ENCODE data around the gene CLP1. TPM values are rescaled to one million over a fixed set of nuclear protein-coding genes. Genes with fewer than 3 reads are reported as not detected.

Gene CLP1
- total RNA-seq, 3 donors from 2014 or later: 10.0 to 13.1 (median 10.9) TPM

DNA sequence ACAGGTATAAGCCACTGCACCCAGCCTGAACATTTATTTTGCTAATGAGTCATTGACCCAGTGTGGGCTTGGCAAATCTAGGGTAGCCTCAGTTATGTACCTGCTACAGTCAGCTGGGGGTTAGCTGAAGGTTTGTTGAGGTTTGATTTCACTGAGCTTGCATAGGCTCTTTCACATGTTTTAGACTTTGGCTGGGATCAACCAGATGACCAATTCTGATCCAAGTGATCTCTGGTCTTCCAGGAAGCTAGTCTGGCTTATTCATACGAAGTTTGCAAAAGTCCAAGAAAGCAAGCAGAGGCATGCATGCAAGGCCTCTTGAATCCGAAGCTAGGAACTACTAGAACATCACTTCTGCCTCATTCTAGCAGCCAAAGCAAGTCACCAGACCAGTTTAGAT, 39.1 kb upstream of the CLP1 start:
- H3K9me3 ChIP-seq: peaks cover 9% of the 10 kb centered on the region
- TF ChIP-seq, protein P1, sequence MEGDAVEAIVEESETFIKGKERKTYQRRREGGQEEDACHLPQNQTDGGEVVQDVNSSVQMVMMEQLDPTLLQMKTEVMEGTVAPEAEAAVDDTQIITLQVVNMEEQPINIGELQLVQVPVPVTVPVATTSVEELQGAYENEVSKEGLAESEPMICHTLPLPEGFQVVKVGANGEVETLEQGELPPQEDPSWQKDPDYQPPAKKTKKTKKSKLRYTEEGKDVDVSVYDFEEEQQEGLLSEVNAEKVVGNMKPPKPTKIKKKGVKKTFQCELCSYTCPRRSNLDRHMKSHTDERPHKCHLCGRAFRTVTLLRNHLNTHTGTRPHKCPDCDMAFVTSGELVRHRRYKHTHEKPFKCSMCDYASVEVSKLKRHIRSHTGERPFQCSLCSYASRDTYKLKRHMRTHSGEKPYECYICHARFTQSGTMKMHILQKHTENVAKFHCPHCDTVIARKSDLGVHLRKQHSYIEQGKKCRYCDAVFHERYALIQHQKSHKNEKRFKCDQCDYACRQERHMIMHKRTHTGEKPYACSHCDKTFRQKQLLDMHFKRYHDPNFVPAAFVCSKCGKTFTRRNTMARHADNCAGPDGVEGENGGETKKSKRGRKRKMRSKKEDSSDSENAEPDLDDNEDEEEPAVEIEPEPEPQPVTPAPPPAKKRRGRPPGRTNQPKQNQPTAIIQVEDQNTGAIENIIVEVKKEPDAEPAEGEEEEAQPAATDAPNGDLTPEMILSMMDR (IDR thresholded peaks at IDR 0.05): no peak

GRCh38 chr11:57619331-57619730, 38.2 kb upstream of the CLP1 start:
- TF ChIP-seq, protein P1 (IDR thresholded peaks at IDR 0.05): no peak
- Histone ChIP-seq H3K9me3 (peaks cover 9% of the 10 kb centered on the region), H3K4me3 (no peak overlapping the region), H3K4me1 (ENCODE audit: low read depth) (no peaks in the 10 kb centered on the region), H3K36me3 (ENCODE audit: low read depth) (no peaks in the 10 kb centered on the region)
- ATAC-seq (no peak), DNase-seq (no peak)
- intact Hi-C loops (cut with DNase I, micrococcal nuclease): no loop called here

More for the DNA sequence above, 39.1 kb upstream of the CLP1 start:
- Histone ChIP-seq H3K36me3 (ENCODE audit: low read depth) (no peaks in the 10 kb centered on the region), H3K4me1 (ENCODE audit: low read depth) (no peaks in the 10 kb centered on the region), H3K4me3 (no peak overlapping the region)
- ATAC-seq: no peak
- intact Hi-C loops (cut with DNase I, micrococcal nuclease): no loop called here
- no peak for DNase-seq

DNA sequence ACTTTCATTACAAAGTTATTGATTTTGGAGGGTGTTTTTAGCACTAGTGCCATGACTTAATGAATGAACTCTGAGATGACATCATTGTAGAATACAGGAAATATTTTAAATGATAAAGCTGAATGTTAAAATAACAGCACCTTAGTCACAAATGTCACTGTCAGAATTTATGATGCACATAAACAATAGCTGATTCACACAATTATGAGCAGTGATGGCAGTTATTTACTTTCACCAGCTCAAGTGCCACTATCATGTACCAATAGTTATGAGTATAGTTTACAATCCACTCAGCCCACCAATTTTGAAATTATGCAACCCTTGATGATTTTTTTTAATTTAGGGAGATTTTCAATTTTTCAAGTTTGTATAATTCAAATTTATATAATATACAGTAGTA, 37.1 kb upstream of the CLP1 start:
- peaks cover 9% of the 10 kb centered on the region for H3K9me3 ChIP-seq
- H3K4me3 ChIP-seq: no peak overlapping the region
- TF ChIP-seq, protein P1 (IDR thresholded peaks at IDR 0.05): no peak
- H3K4me1 ChIP-seq (ENCODE audit: low read depth): no peaks in the 10 kb centered on the region
- DNase-seq: no peak
- no peak for ATAC-seq
- intact Hi-C loops (cut with DNase I, micrococcal nuclease): no loop called here
- no peaks in the 10 kb centered on the region for H3K36me3 ChIP-seq (ENCODE audit: low read depth)

DNA sequence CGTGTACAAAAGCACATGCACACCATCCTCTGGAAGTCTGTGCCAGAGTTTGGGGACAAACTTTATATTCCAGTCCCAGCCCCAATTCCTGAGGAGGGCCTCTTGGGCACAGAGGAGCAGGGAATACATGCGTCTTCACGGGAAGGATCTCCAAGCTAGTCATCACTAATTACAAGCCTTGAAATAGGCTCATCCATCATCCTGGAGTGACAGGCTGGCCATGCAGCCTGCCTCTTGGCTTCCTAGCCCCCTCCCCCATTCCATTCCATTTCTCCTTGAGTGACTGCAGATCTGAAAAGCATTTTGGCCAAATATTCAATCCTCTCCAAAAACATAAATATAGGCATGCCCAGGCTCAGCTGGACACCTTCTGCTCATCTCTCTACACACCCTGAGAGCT, 35.3 kb upstream of the CLP1 start:
- H3K4me3 ChIP-seq: no peak overlapping the region
- no peak for ATAC-seq
- no peaks in the 10 kb centered on the region for H3K4me1 ChIP-seq (ENCODE audit: low read depth)
- no peak for DNase-seq
- no peaks in the 10 kb centered on the region for H3K36me3 ChIP-seq (ENCODE audit: low read depth)
- TF ChIP-seq, protein P1 (IDR thresholded peaks at IDR 0.05): no peak
- intact Hi-C loops (cut with DNase I, micrococcal nuclease): no loop called here
- H3K9me3 ChIP-seq: peaks cover 9% of the 10 kb centered on the region

- DNase-seq: no peak
- TF ChIP-seq, protein P1 (IDR thresholded peaks at IDR 0.05): no peak
- no peak for ATAC-seq
- intact Hi-C loops (cut with DNase I, micrococcal nuclease): no loop called here
- peaks cover 1% of the 10 kb centered on the region for H3K9me3 ChIP-seq
- no peaks in the 10 kb centered on the region for H3K4me1 ChIP-seq (ENCODE audit: low read depth)
- H3K4me3 ChIP-seq: no peak overlapping the region
- no peaks in the 10 kb centered on the region for H3K36me3 ChIP-seq (ENCODE audit: low read depth)
Measured at GRCh38 chr11:57624864-57625263, 32.7 kb upstream of the CLP1 start.

DNA sequence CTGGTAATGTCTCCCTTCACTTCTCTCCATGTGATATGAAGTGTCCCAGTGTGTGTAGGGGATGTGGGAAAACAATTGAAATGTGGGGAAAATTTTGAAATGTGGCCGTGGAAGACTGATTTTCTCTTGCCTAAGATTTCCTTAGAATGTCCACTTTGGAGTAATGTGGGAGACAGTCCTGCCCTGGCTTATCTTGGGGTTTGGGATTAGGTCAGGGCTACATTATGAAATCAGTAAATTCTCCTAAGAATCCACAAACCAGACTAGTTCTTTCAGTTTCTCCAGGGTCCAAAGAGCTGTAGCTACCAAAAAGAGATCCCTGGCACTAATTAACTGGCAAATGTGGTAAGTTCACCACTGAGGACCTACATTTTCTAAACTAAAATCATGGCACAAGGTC, 30.7 kb upstream of the CLP1 start:
- Histone ChIP-seq H3K4me1 (ENCODE audit: low read depth) (no peaks in the 10 kb centered on the region), H3K36me3 (ENCODE audit: low read depth) (no peaks in the 10 kb centered on the region), H3K9me3 (no peaks in the 10 kb centered on the region), H3K4me3 (no peak overlapping the region)
- DNase-seq: no peak
- ATAC-seq: no peak
- TF ChIP-seq, protein P1 (IDR thresholded peaks at IDR 0.05): no peak
- intact Hi-C loops (cut with DNase I, micrococcal nuclease): no loop called here

Measured in mucosa of descending colon (tissue), 3 donors.